Lower leg skin (tissue), 3 donors: ENCODE results near the gene TMEM115.

ENCODE experiments used
- CTCF ChIP-seq, 3 donors: fragments of 450-650 bp; IDR thresholded peaks; one replicate each; pipeline ENCODE4 v1.5.1; 2016; ENCODE audit warnings: antibody characterized with exemption in 3 of 3, mild to moderate bottlenecking in 3 of 3, moderate library complexity in 2 of 3
- POLR2A ChIP-seq, 2 donors: fragments of 450-650 bp; IDR thresholded peaks; one replicate each; pipeline ENCODE4 v1.6.1; 2016 to 2017; ENCODE audit warnings: antibody characterized with exemption in 2 of 2, mild to moderate bottlenecking in 1 of 2, moderate library complexity in 1 of 2

- TF ChIP-seq CTCF (IDR thresholded peaks at IDR 0.05): no peak
- TF ChIP-seq POLR2A (IDR thresholded peaks at IDR 0.05): no peak
Measured at GRCh38 chr3:50317300-50317699, 42.0 kb downstream of the TMEM115 start.
